Breast epithelium (tissue), 3 donors: ENCODE measurements around the gene C1QTNF6.

ENCODE experiments used
- CTCF ChIP-seq, 3 donors: fragments of 450-650 bp; IDR thresholded peaks; one replicate each; pipeline ENCODE4 v1.5.1; 2016 to 2017; ENCODE audit warnings: antibody characterized with exemption in 3 of 3, mild to moderate bottlenecking in 3 of 3, moderate library complexity in 3 of 3
- POLR2A ChIP-seq: fragments of 450-650 bp; IDR thresholded peaks from one replicate; pipeline ENCODE4 v1.6.1; 2016; ENCODE audit warnings: antibody characterized with exemption, mild to moderate bottlenecking, moderate library complexity

DNA sequence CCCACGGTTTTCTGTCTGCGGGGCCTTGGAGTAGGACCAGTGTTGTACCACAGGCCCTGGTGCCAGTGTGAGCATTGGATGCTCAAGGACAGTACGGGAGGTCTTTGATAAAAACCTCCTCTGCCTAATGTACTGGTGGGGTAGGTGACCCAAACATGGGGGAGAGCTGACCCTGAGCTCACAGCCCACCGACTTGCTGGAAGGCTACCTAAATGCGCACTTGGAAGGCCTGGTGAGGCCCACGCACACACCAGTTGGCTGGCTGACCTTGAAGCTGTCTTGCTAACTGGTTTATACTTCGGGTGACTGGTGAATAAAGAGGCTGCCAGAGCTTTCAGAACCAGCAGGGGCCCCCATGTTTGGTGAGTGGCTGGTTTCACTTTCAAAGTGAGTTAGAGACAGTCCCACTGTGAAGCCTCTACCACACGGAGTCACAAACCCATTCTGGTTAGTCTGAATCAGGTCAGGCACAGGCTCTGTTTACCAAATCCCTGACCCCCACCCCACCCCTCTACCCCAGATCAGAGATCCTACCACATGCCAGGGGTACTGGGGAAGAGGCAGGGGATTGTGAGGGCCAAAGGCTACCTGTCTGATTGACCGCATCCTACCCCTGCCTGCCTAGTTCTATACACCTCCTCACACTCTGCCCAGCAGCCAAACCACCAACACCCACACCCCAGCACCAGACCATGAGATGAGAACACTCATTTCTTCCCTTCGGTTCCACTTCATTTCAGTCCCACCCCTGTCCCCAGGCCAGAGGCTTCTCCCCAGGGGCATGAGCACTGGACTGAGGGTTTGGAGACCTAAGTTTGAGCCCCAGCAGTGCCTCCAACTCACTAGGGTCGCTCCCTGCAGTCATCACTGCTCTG, 25.6 kb downstream of the C1QTNF6 start:
- TF ChIP-seq CTCF (IDR thresholded peaks at IDR 0.05): no peak
- TF ChIP-seq POLR2A: no peak
